ENCODE measurements around the gene SLC6A3. TPM values are rescaled to one million over a fixed set of nuclear protein-coding genes. Genes with fewer than 3 reads are reported as not detected.
"Not testable (repeated sequence)": the region's sequence is repeated elsewhere in the genome, so short reads cannot be mapped to it uniquely, and the experiment has no call there.

Gene SLC6A3
- total RNA-seq, 1 donor from 2014 or later = not detected

GRCh38 chr5:1375871-1376810, 69.1 kb downstream of the SLC6A3 start:
- Mint-ChIP-seq H3K36me3 (ENCODE audit: low read depth) (no peaks in the 10 kb centered on the region), H3K9me3 (ENCODE audit: low read depth) (no peaks in the 10 kb centered on the region), H3K27me3 (ENCODE audit: low read depth) (peaks cover 57% of the 10 kb centered on the region), H3K4me3 (ENCODE audit: unreplicated experiment) (no peak overlapping the region), H3K4me1 (ENCODE audit: low read depth) (peaks cover 2% of the 10 kb centered on the region), H3K27ac (ENCODE audit: unreplicated experiment) (no peak overlapping the region)
- no peak for DNase-seq (ENCODE audit: low spot score)
- TF ChIP-seq CTCF (IDR thresholded peaks at IDR 0.05) = no peak

- Mint-ChIP-seq H3K27ac (ENCODE audit: unreplicated experiment) (no peak overlapping the region), H3K27me3 (ENCODE audit: low read depth) (peaks cover 56% of the 10 kb centered on the region), H3K36me3 (ENCODE audit: low read depth) (no peaks in the 10 kb centered on the region), H3K4me1 (ENCODE audit: low read depth) (no peaks in the 10 kb centered on the region), H3K4me3 (ENCODE audit: unreplicated experiment) (no peak overlapping the region), H3K9me3 (ENCODE audit: low read depth) (no peaks in the 10 kb centered on the region)
- no peak for TF ChIP-seq CTCF (IDR thresholded peaks at IDR 0.05)
- no peak for DNase-seq (ENCODE audit: low spot score)
Observed at GRCh38 chr5:1374679-1375055, 70.6 kb downstream of the SLC6A3 start.

GRCh38 chr5:1374030-1374678, 71.1 kb downstream of the SLC6A3 start:
- no peak for DNase-seq (ENCODE audit: low spot score)
- Mint-ChIP-seq H3K36me3 (ENCODE audit: low read depth) (no peaks in the 10 kb centered on the region), H3K27me3 (ENCODE audit: low read depth) (peaks cover 58% of the 10 kb centered on the region), H3K9me3 (ENCODE audit: low read depth) (no peaks in the 10 kb centered on the region), H3K4me1 (ENCODE audit: low read depth) (no peaks in the 10 kb centered on the region), H3K4me3 (ENCODE audit: unreplicated experiment) (no peak overlapping the region), H3K27ac (ENCODE audit: unreplicated experiment) (no peak overlapping the region)
- no peak for TF ChIP-seq CTCF (IDR thresholded peaks at IDR 0.05)

GRCh38 chr5:1371972-1372342, 73.3 kb downstream of the SLC6A3 start:
- H3K9me3 Mint-ChIP-seq (ENCODE audit: low read depth); H3K36me3 Mint-ChIP-seq (ENCODE audit: low read depth); H3K27ac Mint-ChIP-seq (ENCODE audit: unreplicated experiment); H3K4me3 Mint-ChIP-seq (ENCODE audit: unreplicated experiment); H3K4me1 Mint-ChIP-seq (ENCODE audit: low read depth); DNase-seq (ENCODE audit: low spot score): not testable (repeated sequence)
- peaks cover 59% of the 10 kb centered on the region for H3K27me3 Mint-ChIP-seq (ENCODE audit: low read depth)

GRCh38 chr5:1371218-1371971, 73.8 kb downstream of the SLC6A3 start:
- Mint-ChIP-seq H3K4me1 (ENCODE audit: low read depth) (no peaks in the 10 kb centered on the region), H3K4me3 (ENCODE audit: unreplicated experiment) (no peak overlapping the region), H3K36me3 (ENCODE audit: low read depth) (no peaks in the 10 kb centered on the region), H3K27me3 (ENCODE audit: low read depth) (peaks cover 63% of the 10 kb centered on the region), H3K9me3 (ENCODE audit: low read depth) (no peaks in the 10 kb centered on the region), H3K27ac (ENCODE audit: unreplicated experiment) (no peak overlapping the region)
- no peak for DNase-seq (ENCODE audit: low spot score)
- no peak for TF ChIP-seq CTCF (IDR thresholded peaks at IDR 0.05)

Measured in chondrocyte (in vitro differentiated cells).